ENCODE data around the gene BORCS6.

- TF ChIP-seq CTCF (IDR thresholded peaks at IDR 0.05) (no peak), POLR2A (IDR thresholded peaks at IDR 0.05) (no peak)
Measured at GRCh38 chr17:8221663-8222379, 31.8 kb upstream of the BORCS6 start.
